Measurements from ENCODE around the gene TM9SF2.
"Not testable (repeated sequence)": the region's sequence is repeated elsewhere in the genome, so short reads cannot be mapped to it uniquely, and the experiment has no call there.

The TM9SF2 gene

GRCh38 chr13:99501184-99501847, at the start of gene TM9SF2:
TM9SF2 (plus strand) TSS chr13:99501472; CDS start chr13:99501607, 135 bp downstream.
- DNase-seq = peak; percentile 99

GRCh38 chr13:99454518-99455183, 46.6 kb upstream of the TM9SF2 start:
- no peak for DNase-seq

GRCh38 chr13:99459099-99459850, 42.0 kb upstream of the TM9SF2 start:
- no peak for DNase-seq

- not testable (repeated sequence) for DNase-seq
Observed at GRCh38 chr13:99460802-99461201, 40.5 kb upstream of the TM9SF2 start.

GRCh38 chr13:99463646-99464397, 37.5 kb upstream of the TM9SF2 start:
- no peak for DNase-seq

- DNase-seq = peak; percentile 54
Observed at GRCh38 chr13:99464441-99464949, 36.8 kb upstream of the TM9SF2 start.

- peak; percentile 50 for DNase-seq
Observed at GRCh38 chr13:99465454-99465853, 35.8 kb upstream of the TM9SF2 start.

GRCh38 chr13:99467764-99468163, 33.5 kb upstream of the TM9SF2 start:
- DNase-seq = no peak

GRCh38 chr13:99469041-99469440, 32.2 kb upstream of the TM9SF2 start:
- no peak for DNase-seq

GRCh38 chr13:99470027-99470426, 31.2 kb upstream of the TM9SF2 start:
- no peak for DNase-seq

GRCh38 chr13:99471221-99472121, 29.8 kb upstream of the TM9SF2 start:
- no peak for DNase-seq

GRCh38 chr13:99472122-99472440, 29.2 kb upstream of the TM9SF2 start:
- DNase-seq = no peak

GRCh38 chr13:99473515-99473914, 27.8 kb upstream of the TM9SF2 start:
- no peak for DNase-seq

- no peak for DNase-seq
Observed at GRCh38 chr13:99476648-99477047, 24.6 kb upstream of the TM9SF2 start.

GRCh38 chr13:99477493-99477892, 23.8 kb upstream of the TM9SF2 start:
- DNase-seq = no peak

GRCh38 chr13:99481366-99481765, 19.9 kb upstream of the TM9SF2 start:
- no peak for DNase-seq

- no peak for DNase-seq
Observed at GRCh38 chr13:99484473-99484872, 16.8 kb upstream of the TM9SF2 start.

- no peak for DNase-seq
Observed at GRCh38 chr13:99486996-99487395, 14.3 kb upstream of the TM9SF2 start.

- no peak for DNase-seq
Observed at GRCh38 chr13:99489028-99489427, 12.2 kb upstream of the TM9SF2 start.

GRCh38 chr13:99491750-99492149, 9.5 kb upstream of the TM9SF2 start:
- not testable (repeated sequence) for DNase-seq

GRCh38 chr13:99495466-99496183, 5.6 kb upstream of the TM9SF2 start:
- DNase-seq = no peak

Measured in eye (tissue), 1 donor.